ENCODE measurements around the gene DAZAP2.
A peak's percentile ranks its signal among the peaks of the same experiment; 100 is the strongest.

Gene DAZAP2, protein sequence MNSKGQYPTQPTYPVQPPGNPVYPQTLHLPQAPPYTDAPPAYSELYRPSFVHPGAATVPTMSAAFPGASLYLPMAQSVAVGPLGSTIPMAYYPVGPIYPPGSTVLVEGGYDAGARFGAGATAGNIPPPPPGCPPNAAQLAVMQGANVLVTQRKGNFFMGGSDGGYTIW

DNA sequence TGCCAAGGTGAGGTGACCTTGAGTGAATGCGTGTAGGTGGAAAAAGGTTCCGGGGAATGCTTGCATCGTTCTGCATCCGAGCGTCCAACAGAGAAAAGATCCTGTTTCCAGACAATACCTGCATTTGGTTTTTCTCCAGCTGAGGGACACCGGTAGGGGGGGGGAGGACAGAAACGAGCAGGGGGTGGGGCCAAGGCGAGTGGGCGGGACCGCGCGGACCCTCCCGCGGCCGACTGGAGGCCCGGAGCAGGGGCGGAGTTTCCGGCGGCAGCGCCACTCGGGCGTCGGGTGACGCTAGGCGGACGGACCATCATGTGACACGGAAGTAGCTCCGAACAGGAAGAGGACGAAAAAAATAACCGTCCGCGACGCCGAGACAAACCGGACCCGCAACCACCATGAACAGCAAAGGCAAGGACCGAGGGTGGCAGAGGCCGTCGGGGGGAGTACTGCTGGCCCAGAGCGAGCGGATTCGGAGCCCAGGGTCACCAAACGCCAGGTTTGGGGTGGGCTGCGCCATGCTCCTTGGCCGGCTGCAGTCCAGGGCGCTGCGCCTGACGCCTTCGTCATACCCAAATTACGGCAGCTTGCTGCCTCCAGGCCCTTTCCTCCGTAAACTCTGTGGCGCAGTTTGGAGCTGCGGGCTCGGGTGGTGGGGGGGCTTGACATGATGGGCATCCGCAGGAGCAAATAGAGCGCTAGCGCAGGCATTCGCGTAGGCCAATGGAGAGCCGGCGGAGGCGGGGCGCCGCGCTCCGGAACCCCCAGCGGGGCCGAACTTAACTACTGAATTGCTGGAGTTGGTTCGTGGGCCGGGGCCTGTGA lies at the start of gene DAZAP2:
Gene DAZAP2 (plus strand): TSS at position 317 of the 825 bp plus-strand sequence. CDS start 82 bp downstream, at position 399.
- DNase-seq, result peak; percentile 96

DNA sequence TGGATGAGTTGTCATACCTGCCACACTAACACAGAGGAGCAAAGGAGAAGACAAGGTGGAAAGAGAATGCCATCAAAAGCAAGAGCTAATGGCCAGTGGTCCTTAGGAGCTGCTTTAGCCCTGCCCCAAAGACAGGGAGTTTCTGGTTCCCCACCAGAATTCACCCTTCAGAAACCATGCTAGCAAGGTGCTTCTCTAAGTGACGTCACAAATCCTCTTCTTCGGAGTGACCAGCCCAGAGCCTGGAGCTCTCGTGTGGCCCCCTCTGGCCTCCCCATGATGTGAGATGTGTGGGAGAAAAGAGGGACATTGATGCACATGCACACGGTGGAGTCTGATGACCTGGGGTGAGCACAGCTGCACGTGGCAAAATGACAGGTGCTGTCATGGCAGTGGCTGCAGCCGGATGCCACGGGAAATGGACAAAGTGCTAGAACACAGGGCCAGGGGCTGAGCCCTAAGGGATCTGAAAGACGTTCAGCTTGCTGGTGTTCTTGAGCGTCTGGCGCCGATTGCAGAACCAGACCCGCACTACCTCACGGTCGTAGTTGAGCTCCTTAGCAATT lies 48.8 kb upstream of the DAZAP2 start:
- DNase-seq, result no peak

GRCh38 chr12:51190820-51191219 lies 47.8 kb upstream of the DAZAP2 start:
- DNase-seq, result no peak

- no peak for DNase-seq
Observed at GRCh38 chr12:51191516-51192283, 46.9 kb upstream of the DAZAP2 start.

DNA sequence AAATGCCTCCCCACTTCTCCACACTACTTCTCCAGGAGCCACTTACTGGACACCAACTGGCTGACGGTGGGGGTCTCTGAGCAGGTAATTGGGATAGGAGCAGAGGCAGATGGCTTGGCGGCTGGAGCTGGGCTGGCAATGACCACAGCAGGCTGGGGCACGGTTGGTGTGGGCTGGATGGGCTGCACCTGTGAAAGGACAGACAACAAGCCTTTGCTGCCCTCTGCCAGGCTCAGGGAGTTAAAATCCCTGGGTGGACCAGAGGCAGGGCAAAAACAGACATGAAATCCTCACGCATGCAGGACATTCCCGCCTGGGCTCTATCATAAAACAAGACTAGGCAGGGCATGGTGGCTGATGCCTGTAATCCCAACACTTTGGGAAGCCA lies 46.3 kb upstream of the DAZAP2 start:
- DNase-seq, result no peak

DNA sequence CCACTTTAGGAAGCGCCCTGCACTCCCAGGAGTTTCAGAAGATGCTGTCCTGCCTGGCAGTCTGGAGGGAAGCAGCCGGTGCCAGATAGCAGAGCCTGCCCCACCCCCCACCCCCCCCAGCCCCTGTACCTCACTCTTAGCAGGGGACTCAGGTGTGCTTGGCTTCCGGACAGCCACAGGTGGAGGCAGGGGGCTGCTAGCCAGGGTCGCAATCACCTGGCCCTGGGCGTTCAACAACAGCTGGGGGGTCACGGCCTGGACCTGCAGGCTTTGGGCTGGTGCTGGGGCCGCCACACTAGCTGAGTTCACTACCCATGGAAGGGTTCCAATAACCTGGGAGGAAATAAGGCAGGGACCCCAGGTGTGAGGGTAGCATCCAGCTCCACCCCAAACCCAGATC lies 42.8 kb upstream of the DAZAP2 start:
- DNase-seq, result no peak

DNA sequence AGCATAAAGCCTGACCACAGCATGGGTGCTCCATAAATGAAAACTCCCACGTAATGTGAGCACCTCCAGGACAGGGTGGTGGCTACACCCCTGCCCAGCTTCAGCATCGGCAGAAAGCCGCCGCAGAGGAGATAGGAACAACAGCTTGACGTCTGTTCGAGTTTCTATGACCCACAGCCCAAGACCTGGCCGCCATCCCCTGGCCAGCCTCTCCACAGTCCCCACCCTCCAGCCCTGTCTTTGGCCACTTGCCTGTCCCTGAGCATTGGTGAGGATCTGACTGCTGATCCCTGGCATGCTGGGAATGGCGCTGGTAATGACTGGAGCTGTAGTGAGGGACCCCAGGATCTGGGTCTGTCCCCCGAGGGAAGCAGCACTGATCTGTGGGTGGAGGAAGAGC lies 42.1 kb upstream of the DAZAP2 start:
- no peak for DNase-seq

DNA sequence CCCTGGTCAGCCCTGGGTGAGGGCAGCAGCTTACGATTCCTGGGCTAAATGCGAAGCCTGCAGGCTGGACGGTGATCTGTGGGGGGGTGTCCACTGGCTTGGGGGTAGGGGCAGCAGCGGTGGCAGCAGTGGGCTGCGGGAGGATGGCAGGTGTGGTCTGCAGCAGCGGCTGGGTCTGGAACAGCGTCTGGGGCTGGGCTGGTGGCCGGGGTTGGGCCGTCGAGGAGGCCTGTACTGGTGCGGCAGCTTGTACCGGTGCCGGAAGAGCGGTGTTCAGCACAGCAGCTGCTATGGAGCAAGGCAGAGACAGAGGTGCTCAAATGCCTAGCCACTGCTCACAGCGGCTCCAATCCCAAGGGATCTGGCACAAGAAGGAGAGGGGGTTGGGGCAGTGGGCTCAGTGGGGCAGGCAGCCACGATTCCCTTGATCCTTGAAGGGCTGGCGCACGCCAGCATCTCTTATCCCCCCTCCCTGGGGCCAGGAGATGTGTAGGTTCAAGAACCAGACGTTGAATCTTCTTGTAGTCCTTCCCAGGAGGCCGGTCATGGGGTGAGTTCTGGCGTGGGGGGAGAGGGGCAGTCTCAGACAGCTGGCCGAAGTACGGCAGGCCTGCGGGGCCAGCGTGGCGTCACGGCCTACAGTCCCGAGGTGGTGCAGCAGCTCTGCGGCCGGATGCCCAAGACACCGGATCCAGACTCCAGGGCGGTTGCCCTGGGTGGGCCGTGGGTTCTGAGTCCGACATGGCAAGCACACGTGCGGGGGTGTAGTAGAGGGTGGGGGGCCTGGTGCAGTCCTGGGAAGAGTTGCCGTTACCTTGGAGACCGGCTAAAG lies 40.7 kb upstream of the DAZAP2 start:
- DNase-seq, result no peak

- no peak for DNase-seq
Observed at GRCh38 chr12:51198568-51199365, 39.9 kb upstream of the DAZAP2 start.

DNA sequence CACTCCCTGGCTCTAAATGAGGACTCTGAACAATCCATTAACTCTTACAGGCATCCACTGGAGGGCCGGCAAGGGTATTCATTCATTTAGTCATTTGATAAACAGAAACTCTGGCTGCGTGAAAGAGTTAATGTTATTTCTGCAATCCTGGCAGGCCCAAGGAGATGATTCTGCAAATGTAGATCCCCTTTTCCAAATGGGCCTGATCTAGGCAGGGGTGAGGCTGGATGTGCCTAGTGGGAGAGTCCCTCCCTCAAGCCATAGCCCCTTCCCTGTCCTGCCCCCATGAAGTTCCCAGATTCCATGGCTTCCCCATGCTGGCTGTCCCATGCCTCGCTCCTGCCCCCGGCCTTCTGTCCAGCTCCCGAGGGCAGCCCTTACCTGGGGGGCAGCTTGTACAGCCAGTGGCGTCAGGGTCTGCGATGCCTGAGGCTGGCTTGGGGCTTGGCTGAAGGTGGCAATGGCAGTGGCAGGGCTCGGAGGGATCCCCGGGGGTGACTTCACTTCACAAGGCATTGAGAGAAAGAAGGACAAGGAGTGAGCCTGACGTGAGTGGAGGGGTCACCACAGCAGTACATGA lies 39.2 kb upstream of the DAZAP2 start:
- no peak for DNase-seq

DNA sequence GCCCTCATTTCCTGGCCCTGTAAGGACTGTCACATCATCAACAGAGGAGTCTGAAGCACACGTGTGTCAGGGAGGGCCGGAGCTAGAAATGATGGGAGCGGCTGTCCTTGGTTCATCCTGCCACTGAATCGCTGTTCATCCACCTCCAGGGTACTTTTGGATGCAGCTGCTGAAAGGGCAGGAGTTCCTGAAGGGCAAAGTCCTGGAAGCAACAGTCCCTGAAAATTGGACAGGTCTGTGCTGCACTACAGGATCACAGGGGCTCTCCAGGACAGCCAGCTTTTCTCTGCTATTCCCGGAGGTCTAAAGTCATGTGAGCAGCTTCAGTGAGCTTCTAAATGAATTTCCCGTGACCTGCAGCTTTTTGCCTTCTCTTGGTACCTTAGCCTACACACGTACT lies 38.5 kb upstream of the DAZAP2 start:
- DNase-seq, result no peak

- no peak for DNase-seq
Observed at GRCh38 chr12:51200806-51201205, 37.8 kb upstream of the DAZAP2 start.

DNA sequence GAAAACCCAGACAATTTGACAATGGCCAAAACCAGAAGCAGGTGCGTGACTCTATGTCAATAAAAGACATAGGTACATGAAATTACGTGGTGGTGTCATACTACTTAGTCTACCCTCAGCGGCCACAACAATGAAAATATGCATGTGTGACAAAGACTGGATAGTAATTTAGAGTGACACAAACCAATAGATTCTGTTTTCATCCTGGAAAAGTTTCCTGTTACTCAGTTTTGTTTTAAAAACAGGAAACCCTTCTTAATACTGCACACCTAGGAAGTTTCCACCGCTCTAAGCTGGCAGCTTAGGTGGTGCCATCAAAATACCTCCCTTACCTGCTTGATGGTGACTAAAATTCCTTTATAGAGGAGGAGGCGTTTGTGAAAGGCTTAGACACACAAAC lies 35.9 kb upstream of the DAZAP2 start:
- no peak for DNase-seq

- DNase-seq, result no peak
Observed at GRCh38 chr12:51205350-51205749, 33.3 kb upstream of the DAZAP2 start.

GRCh38 chr12:51208016-51208660 lies 30.5 kb upstream of the DAZAP2 start:
- no peak for DNase-seq

DNA sequence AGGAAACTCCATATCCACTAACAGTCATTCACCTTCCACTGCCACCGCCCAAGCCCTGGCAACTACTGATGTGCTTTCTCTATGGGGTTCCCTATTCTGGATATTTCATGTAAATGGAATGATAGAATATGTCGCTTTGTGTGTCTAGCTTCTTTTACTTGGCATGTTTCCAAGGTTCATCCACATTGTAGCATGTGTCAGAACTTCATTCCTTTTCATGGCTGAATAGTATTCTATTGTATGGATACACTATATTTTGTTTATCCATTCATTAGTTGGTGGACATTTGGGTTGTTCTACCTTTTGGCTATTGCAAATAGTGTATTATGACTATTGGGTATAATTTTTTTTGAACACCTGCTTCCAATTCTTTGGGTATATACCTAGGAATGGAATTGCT lies 29.4 kb upstream of the DAZAP2 start:
- DNase-seq, result no peak

- no peak for DNase-seq
Observed at GRCh38 chr12:51210690-51211395, 27.8 kb upstream of the DAZAP2 start.

DNA sequence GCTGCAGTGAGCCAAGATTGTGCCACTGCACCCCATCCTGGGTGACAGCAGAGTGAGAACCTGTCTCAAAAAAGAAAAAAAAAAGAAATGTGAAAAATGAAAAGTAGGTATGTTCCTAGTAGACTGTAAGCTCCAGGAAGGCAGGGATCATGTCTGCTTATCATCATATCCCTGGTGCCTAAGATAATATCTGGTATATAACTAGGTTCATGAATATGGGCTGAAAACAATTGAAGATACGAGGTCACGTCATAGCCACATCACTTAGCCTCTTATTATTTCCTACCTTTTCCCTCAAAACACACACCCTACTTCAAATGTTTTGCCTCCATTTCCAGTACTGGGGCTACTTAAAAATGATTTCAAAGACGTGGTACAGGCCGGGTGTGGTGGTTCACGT lies 23.7 kb upstream of the DAZAP2 start:
- DNase-seq, result no peak

DNA sequence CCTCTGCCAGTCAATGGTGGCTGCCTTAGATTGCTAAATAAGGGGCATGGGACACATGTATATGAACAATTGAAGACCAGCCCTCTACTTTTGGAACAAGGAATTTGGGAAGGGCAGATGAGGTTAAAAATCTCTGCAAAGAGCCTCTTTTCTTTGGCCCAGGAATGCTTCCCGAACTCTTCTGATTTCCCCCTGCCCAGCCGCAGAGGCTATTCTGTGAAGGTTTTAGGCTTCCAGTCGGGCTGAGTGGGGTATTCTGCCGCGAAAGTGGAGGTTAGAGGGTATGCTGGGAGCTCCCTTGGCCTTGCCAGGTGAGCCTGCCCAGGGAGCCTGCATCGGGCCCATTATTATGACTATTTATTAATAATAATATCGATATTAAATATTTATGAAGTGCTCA lies 22.0 kb upstream of the DAZAP2 start:
- no peak for DNase-seq

Data from stimulated activated CD4-positive, alpha-beta T cell treated with anti-CD3 and anti-CD28 coated beads, Interleukin-1b, Interleukin-23, amount 100 ng/mL, for 48 hours (primary cell).